GM12875 (cell line): ENCODE results near the gene CAT.
"Not testable (repeated sequence)": the region's sequence is repeated elsewhere in the genome, so short reads cannot be mapped to it uniquely, and the experiment has no call there.

ENCODE experiments used
- H3K4me3 ChIP-seq: one replicate; pipeline ENCODE4 v1.5.1; 2011; ENCODE audit warnings: low read depth, low read length, control low read depth
- TF ChIP-seq, protein P1 (sequence below): IDR thresholded peaks from 2 replicates; pipeline ENCODE4 v1.5.1; 2011; ENCODE audit warnings: low read depth, mild to moderate bottlenecking, control low read depth, inconsistent platforms, low read length, moderate library complexity, borderline replicate concordance; ENCODE audit not compliant: insufficient read depth

The CAT gene

DNA sequence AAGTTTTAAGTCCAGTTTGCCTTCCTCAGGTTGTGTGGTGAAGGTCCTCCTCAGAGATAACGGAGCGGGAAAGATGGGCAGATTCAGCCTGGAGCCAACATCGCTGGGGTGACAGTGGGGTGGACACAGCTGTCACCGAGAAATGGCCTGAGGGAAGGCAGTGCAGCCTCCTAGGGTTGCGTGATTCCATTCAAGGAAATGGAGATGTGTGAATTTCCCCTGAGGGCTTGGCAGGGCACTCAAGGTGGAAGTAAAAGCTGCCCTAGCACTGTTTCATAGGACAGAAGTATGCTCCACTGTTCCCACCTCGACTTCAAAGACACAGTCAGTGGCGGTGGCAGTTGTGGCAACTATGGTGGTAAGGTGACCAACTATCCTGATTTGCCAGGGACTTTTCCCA is 15.4 kb upstream of the CAT start:
- no peak overlapping the region for H3K4me3 ChIP-seq
- TF ChIP-seq, protein P1, sequence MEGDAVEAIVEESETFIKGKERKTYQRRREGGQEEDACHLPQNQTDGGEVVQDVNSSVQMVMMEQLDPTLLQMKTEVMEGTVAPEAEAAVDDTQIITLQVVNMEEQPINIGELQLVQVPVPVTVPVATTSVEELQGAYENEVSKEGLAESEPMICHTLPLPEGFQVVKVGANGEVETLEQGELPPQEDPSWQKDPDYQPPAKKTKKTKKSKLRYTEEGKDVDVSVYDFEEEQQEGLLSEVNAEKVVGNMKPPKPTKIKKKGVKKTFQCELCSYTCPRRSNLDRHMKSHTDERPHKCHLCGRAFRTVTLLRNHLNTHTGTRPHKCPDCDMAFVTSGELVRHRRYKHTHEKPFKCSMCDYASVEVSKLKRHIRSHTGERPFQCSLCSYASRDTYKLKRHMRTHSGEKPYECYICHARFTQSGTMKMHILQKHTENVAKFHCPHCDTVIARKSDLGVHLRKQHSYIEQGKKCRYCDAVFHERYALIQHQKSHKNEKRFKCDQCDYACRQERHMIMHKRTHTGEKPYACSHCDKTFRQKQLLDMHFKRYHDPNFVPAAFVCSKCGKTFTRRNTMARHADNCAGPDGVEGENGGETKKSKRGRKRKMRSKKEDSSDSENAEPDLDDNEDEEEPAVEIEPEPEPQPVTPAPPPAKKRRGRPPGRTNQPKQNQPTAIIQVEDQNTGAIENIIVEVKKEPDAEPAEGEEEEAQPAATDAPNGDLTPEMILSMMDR: no peak

DNA sequence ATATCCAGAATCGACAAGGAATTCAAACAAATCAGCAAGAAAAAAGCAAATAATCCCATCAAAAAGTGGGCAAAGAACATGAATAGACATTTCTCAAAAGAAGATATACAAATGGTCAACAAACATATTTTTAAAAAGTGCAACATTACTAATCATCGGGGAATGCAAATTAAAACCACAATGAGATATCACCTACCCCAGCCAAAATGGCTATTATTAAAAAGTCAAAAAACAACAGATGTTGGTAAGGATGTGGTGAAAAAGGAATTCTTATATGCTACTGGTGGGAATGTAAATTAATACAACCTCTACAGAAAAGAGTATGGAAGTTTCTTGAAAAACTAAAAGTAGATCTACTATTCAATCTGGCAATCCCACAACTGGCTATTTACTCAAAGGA is 13.9 kb upstream of the CAT start:
- H3K4me3 ChIP-seq: not testable (repeated sequence)

DNA sequence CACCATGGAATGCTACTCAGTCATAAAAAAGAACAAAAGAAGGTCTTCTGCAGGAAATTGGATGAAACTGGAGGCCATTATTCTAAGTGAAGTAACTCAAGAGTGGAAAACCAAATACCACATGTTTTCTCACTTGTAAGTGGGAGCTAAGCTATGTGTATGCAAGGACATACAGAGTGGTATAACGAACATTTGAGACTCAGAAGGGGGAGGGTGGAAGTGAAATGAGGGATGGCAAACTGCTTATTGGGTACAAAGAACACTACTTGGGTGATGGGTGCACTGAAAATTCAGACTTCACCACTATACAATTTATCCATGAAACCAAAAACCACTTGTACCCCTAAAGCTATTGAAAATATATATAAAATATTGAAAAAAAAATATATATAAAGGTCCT is 13.4 kb upstream of the CAT start:
- TF ChIP-seq, protein P1: no peak
- no peak overlapping the region for H3K4me3 ChIP-seq

DNA sequence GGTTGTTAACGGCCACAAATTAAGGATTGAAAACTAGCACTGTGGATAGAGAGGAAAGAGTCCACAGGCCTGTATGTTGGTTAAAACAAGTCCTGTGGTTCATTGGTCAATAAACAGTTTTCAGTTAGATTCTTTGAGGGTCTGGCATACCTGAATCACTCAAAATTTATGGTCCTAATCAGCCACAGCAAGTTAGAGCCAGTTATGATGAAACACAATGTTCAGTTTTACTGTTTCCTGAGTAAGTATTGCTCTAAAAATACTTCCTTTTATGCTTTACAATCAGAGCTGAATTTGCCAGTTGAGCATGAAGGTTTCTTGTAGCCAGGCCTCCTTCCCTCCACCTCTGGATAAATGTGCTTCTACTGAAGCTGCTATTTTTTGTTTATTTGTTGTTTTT is 12.9 kb upstream of the CAT start:
- TF ChIP-seq, protein P1: no peak
- no peak overlapping the region for H3K4me3 ChIP-seq

DNA sequence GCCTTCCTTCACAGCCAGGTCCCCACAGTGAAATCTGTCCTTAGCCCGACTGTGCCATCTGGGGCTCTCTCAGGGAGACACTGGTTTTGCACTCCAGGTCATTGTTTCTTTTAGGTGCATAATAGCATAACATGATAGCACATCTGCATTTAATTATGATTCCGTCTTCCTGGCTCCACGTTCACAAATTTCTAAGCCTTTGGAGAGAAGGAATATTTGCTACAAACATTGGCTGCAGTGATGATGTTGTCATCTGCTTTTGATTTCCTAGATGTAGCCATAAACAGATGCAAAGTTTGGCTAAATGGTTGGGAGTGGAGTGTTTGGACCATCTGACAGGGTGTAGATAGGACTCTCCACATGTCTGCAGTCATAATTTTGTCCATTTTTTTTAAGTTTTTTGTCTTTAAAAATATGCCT is 12.0 kb upstream of the CAT start:
- H3K4me3 ChIP-seq: no peak overlapping the region
- TF ChIP-seq, protein P1: no peak

DNA sequence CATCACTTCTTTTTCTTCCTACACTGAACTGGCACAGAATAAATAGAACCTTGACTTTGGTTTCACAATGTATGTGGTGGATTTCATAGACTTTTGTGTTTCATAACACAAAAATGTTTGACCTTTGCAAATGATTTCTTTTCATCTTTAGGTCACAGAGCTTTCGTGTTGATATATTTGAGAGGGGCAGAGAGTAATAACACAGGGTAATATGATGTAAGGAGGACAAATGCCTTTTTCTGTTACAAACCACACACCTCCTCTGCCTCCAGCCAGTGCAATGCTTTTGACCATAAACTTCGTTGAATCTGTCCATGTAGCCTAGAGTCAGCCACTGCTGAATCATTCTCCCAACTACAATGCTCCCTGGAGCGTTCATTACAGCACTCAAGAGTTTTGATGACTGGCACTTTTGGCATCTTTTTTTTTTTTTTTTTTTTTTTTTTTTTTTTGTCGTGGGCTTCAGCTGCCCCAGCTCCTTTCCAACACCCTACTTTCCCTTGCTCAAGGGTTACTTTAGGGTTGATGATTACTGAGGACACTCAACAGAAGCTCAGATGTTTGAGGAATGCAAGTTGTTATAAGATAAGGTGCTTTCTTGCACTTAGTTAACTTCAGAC is 11.4 kb upstream of the CAT start:
- TF ChIP-seq, protein P1: no peak
- H3K4me3 ChIP-seq: no peak overlapping the region

DNA sequence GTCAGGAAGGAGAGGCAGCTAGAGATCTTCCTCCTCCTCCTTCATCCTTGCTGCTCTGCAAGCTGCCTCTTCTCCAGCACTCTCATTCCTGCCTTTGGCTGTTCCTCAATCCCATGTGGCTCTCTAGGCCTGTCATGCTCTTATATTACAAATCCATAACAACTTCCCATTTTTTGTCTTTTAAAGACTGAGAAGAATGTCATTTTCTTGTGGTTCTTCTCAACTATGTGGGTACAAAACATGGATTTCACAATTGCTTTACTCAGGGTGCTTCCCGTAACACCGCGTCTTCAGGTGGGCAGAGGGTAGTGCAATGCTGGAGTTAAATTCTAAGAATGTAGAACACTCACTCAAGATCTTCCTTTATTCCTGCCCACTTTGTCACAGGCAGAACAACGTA is 6.8 kb upstream of the CAT start:
- H3K4me3 ChIP-seq: no peak overlapping the region
- TF ChIP-seq, protein P1: no peak

DNA sequence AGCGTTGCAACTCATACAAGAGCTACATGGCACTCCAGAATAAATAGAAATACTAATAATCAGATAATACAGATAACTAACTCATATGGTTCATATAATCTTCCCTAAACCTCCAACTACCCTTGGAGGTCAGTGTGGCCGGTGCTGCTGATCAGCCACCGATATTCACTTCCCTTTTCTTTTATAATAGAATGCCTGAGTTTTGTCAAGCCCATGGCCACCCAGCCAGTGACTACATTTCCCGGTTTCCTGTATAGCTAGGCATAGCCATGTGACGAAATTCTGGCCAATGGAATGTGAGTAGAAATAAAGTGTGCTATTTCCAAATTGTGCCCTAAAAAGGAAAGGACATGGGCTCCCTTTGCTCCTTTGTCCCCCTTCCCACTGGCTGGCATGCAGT is 5.9 kb upstream of the CAT start:
- TF ChIP-seq, protein P1: no peak
- no peak overlapping the region for H3K4me3 ChIP-seq
